Brain microvascular endothelial cell (primary cell): Measurements from ENCODE around the gene ROBO4.

Experiments
- DNase-seq: peaks from one replicate; pipeline ENCODE4 v3.0.0-alpha.2; 2020
- H3K27ac ChIP-seq: fragments of 250-450 bp; sonication (Bioruptor Pico); 2 replicates; pipeline ENCODE4 v1.5.1; 2020; ENCODE audit warnings: mild to moderate bottlenecking, moderate library complexity
- H3K27me3 ChIP-seq: fragments of 250-450 bp; sonication (Bioruptor Pico); replicated peaks from 2 replicates; pipeline ENCODE4 v1.5.1; 2020; ENCODE audit warnings: mild to moderate bottlenecking
- H3K36me3 ChIP-seq: fragments of 250-450 bp; sonication (Bioruptor Pico); replicated peaks from 2 replicates; pipeline ENCODE4 v1.5.1; 2020; ENCODE audit warnings: mild to moderate bottlenecking
- H3K4me3 ChIP-seq: 2 replicates; pipeline ENCODE4 v1.5.1; 2011; ENCODE audit warnings: low read depth, mild to moderate bottlenecking, control low read depth, low read length, moderate library complexity
- in situ Hi-C: cut with HindIII; loops from 2 replicates; pipeline ENCODE4 v1.10.0; 2017; ENCODE audit warnings: low sequenced_read_pairs, low pct_ligation_motif_present
- TF ChIP-seq, protein P1 (sequence below): IDR thresholded peaks from 2 replicates; pipeline ENCODE4 v1.5.1; 2011; ENCODE audit warnings: low read depth, mild to moderate bottlenecking, moderate library complexity, low read length, control low read depth, inconsistent platforms; ENCODE audit errors: missing control alignments

The ROBO4 gene

DNA sequence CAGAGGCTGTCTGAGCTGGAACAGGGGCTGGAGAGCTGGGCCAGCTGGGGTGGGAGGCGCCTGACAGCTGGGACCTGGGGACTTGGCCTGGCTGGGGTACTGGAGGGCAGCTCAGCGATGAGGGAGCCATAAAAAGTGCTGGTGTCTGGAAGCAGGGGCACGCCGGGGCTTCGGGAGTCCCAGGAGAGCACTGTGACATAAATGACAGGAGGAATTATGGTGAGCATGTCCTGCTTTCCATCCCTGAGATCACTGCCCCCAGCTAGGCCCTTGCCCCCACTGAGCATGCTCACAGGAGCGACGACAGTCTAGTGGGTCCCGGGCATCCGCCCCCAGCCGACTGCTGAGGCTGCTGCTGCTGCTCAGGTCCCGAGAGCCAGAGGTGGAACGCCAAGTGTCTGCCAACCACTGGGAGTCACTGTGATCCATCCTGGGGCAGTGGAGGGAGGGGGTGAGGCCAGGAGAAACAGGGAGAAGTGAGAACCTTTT is 6.2 kb downstream of the ROBO4 start:
- H3K36me3 ChIP-seq = no peaks in the 10 kb centered on the region
- in situ Hi-C loops = no loop called here

DNA sequence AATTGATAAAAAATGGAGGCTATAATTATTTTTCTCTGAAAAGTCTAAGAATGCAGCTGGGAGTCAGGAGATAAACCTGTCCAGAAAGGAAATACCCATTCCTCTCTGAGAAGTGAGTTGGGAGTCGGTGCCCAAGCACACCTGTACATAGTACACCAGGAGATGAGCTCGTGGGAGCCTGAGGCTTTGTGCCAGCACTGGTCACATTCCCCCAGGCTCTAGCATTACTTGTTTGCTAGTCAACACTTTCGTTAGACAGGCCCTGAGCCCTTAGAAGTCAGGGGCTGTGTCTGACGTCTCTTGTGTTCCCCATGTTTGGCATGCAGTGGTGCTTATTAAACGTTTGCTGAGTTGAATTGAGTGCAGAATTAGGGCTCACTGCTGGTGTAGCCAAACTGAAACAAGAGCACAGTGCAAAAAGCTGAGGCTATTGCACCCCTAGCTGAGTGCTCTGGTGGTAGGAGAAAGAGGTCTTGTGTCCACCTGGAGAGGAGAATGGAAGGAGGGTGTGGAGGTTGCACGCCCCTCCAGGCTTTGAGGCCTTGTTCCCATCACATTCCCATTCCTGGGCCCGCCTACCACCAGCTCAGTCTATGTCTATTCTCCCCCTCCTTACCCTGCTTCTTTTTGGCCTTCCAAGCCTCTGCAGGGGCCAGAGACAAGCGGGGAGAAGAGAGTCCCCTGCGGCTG is 6.8 kb downstream of the ROBO4 start:
- no peak for DNase-seq
- in situ Hi-C loops = no loop called here
- TF ChIP-seq, protein P1, sequence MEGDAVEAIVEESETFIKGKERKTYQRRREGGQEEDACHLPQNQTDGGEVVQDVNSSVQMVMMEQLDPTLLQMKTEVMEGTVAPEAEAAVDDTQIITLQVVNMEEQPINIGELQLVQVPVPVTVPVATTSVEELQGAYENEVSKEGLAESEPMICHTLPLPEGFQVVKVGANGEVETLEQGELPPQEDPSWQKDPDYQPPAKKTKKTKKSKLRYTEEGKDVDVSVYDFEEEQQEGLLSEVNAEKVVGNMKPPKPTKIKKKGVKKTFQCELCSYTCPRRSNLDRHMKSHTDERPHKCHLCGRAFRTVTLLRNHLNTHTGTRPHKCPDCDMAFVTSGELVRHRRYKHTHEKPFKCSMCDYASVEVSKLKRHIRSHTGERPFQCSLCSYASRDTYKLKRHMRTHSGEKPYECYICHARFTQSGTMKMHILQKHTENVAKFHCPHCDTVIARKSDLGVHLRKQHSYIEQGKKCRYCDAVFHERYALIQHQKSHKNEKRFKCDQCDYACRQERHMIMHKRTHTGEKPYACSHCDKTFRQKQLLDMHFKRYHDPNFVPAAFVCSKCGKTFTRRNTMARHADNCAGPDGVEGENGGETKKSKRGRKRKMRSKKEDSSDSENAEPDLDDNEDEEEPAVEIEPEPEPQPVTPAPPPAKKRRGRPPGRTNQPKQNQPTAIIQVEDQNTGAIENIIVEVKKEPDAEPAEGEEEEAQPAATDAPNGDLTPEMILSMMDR = no peak
- Histone ChIP-seq H3K27me3 (no peaks in the 10 kb centered on the region), H3K36me3 (no peaks in the 10 kb centered on the region), H3K4me3 (no peak overlapping the region), H3K27ac (no peak overlapping the region)

More for the DNA sequence above, 6.2 kb downstream of the ROBO4 start:
- Histone ChIP-seq H3K27me3 (no peaks in the 10 kb centered on the region), H3K4me3 (no peak overlapping the region), H3K27ac (no peak overlapping the region)
- TF ChIP-seq, protein P1 = peak; percentile 36
- DNase-seq = no peak

- in situ Hi-C loops = no loop called here
- Histone ChIP-seq H3K27me3 (no peaks in the 10 kb centered on the region), H3K27ac (no peak overlapping the region), H3K4me3 (no peak overlapping the region), H3K36me3 (no peaks in the 10 kb centered on the region)
- TF ChIP-seq, protein P1 = no peak
- no peak for DNase-seq
Observed at GRCh38 chr11:124890151-124890550, 7.5 kb downstream of the ROBO4 start.

- Histone ChIP-seq H3K4me3 (no peak overlapping the region), H3K36me3 (no peaks in the 10 kb centered on the region), H3K27me3 (no peaks in the 10 kb centered on the region), H3K27ac (no peak overlapping the region)
- DNase-seq = no peak
- TF ChIP-seq, protein P1 = no peak
- in situ Hi-C loops = no loop called here
Observed at GRCh38 chr11:124889191-124890091, 8.2 kb downstream of the ROBO4 start.

- in situ Hi-C loops = no loop called here
- H3K27me3 ChIP-seq = no peaks in the 10 kb centered on the region
- no peak for DNase-seq
- H3K36me3 ChIP-seq = no peaks in the 10 kb centered on the region
- no peak overlapping the region for H3K4me3 ChIP-seq
- TF ChIP-seq, protein P1 = no peak
- H3K27ac ChIP-seq = no peak overlapping the region
Observed at GRCh38 chr11:124887667-124888013, 10.0 kb downstream of the ROBO4 start.
